Activated CD4-positive, alpha-beta memory T cell treated with anti-CD3 and anti-CD28 coated beads, Interleukin-2, amount 10 ng/mL, durations not matched to agents 7 days and 5 days (primary cell): ENCODE results near the gene TFAP2A. TPM values are rescaled to one million over a fixed set of nuclear protein-coding genes. Genes with fewer than 3 reads are reported as not detected.
A peak's percentile ranks its signal among the peaks of the same experiment; 100 is the strongest.

ENCODE experiments used
- CTCF ChIA-PET: fragments of 350-600 bp; sonication (Branson Sonifier 250); formaldehyde crosslinking; loops from one replicate; lab custom pipeline; 2021; ENCODE audit warnings: antibody characterized with exemption, inconsistent platforms; lab: Charles Lee
- POLR2A ChIA-PET: fragments of 350-600 bp; sonication (Branson Sonifier 250); formaldehyde crosslinking; loops from one replicate; lab custom pipeline; 2021; ENCODE audit warnings: antibody characterized with exemption; lab: Charles Lee
- DNase-seq: peaks from one replicate; pipeline ENCODE4 v3.0.0-alpha.2; 2020
- H3K27ac Mint-ChIP-seq: one replicate; pipeline ENCODE4 v1.8.0; 2021; ENCODE audit warnings: mild to moderate bottlenecking, mixed read lengths
- H3K27me3 Mint-ChIP-seq: one replicate; pipeline ENCODE4 v1.8.0; 2021; ENCODE audit warnings: mixed read lengths
- H3K36me3 Mint-ChIP-seq: one replicate; pipeline ENCODE4 v1.8.0; 2021; ENCODE audit warnings: low read depth, mixed read lengths
- H3K4me1 Mint-ChIP-seq: one replicate; pipeline ENCODE4 v1.8.0; 2021; ENCODE audit warnings: mixed read lengths
- H3K4me3 Mint-ChIP-seq: one replicate; pipeline ENCODE4 v1.8.0; 2021; ENCODE audit warnings: mild to moderate bottlenecking, mixed read lengths
- H3K9me3 Mint-ChIP-seq: one replicate; pipeline ENCODE4 v1.8.0; 2021; ENCODE audit warnings: mixed read lengths
- total RNA-seq, 2 experiments: library from RNA; stranded (reverse); gene quantifications; one replicate each; pipeline ENCODE4 v1.2.3, GENCODE V29; 2021

Gene TFAP2A
- total RNA-seq, 2 experiments from 2014 or later, result 0.20 TPM; not detected in 1

- POLR2A ChIA-PET, result no interaction called here
- CTCF ChIA-PET, result no interaction called here
- no peak for DNase-seq
- Mint-ChIP-seq H3K27me3 (peaks cover 9% of the 10 kb centered on the region), H3K4me3 (no peak overlapping the region), H3K36me3 (no peaks in the 10 kb centered on the region), H3K27ac (no peak overlapping the region), H3K4me1 (no peaks in the 10 kb centered on the region), H3K9me3 (no peaks in the 10 kb centered on the region)
Measured at GRCh38 chr6:10441655-10442009, 26.8 kb upstream of the TFAP2A start.

- no peak for DNase-seq
- CTCF ChIA-PET, result no interaction called here
- Mint-ChIP-seq H3K4me1 (no peaks in the 10 kb centered on the region), H3K27me3 (peaks cover 8% of the 10 kb centered on the region), H3K36me3 (no peaks in the 10 kb centered on the region), H3K27ac (no peak overlapping the region), H3K4me3 (no peak overlapping the region), H3K9me3 (no peaks in the 10 kb centered on the region)
- POLR2A ChIA-PET, result no interaction called here
Measured at GRCh38 chr6:10441004-10441654, 26.3 kb upstream of the TFAP2A start.

DNA sequence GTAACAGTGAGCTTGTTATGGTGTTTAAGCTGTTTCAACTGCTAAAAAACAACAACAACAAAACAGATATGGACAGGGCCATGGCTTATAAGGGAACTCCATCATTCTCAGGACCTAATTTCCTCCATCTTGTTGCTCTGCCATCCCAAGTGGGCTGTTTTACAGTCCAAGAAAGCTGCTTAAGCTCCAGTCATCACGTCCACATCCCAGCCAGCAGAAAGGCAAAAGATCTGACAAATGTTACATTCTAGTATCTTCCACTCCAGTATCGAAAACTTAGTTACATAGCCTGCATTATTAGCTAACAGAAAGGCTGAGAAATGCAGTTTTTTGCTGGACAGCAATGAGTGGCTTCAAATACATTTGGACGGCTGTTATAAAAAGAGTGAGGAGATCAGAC, 23.0 kb upstream of the TFAP2A start:
- H3K4me3 Mint-ChIP-seq, result no peak overlapping the region
- peaks cover 3% of the 10 kb centered on the region for H3K9me3 Mint-ChIP-seq
- peaks cover 12% of the 10 kb centered on the region for H3K27me3 Mint-ChIP-seq
- no peak for DNase-seq
- ChIA-PET CTCF (interaction anchor here (0.9 kb wide), 1 partner anchor 8 kb away, joined by 7 read pairs; no protein-coding TSS in a partner anchor), POLR2A (no interaction called here)
- no peaks in the 10 kb centered on the region for H3K36me3 Mint-ChIP-seq
- no peak overlapping the region for H3K27ac Mint-ChIP-seq
- peaks cover 18% of the 10 kb centered on the region for H3K4me1 Mint-ChIP-seq

DNA sequence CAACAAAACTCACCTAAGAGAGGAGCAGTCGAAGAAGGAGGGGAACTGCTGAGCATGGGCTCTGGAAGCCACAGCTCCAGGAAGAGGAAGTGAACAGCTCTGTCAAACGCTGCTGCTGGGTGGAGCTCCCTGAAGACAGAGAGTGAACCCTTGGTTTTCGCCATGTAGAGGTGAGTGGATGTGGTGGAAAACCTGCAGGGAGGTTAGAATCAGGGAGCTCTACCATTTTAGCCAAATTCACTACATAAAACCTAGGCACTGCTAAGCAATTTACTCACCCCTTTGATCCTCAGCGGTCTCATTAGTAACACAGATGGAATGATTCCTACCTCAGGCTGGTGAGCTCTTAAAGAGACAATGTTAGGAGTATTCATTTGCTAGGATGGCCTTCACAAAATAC, 19.4 kb upstream of the TFAP2A start:
- Mint-ChIP-seq H3K4me3 (no peak overlapping the region), H3K27ac (peak overlapping the region; percentile 34), H3K36me3 (no peaks in the 10 kb centered on the region), H3K9me3 (peaks cover 3% of the 10 kb centered on the region), H3K4me1 (peaks cover 28% of the 10 kb centered on the region), H3K27me3 (peaks cover 9% of the 10 kb centered on the region)
- CTCF ChIA-PET, result interaction anchor here (0.6 to 2.1 kb wide), 7 partner anchors 46 to 1451 kb away, joined by 3 to 10 read pairs (median 3); no protein-coding TSS in a partner anchor
- no peak for DNase-seq
- POLR2A ChIA-PET, result no interaction called here

DNA sequence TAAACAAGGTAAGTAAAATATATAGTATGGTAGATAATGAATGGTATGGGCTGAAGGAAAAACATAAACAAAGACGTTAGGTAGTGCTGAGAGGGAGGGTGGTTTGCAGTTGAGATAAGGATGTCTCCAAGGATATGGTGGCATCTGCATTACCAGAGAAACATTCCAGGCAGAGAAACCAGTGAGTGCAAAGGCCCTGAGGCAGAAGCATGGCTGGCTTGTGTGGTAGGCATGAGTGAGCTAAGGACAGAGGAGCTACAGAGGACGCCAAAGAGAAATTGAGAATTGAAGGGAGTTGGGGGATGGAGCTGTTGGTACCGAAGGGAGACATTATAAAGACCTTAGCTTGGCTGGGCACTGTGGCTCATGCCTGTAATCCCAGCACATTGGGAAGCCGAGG, 18.4 kb upstream of the TFAP2A start:
- no peak overlapping the region for H3K27ac Mint-ChIP-seq
- H3K9me3 Mint-ChIP-seq, result peaks cover 3% of the 10 kb centered on the region
- H3K27me3 Mint-ChIP-seq, result peaks cover 14% of the 10 kb centered on the region
- H3K4me1 Mint-ChIP-seq, result peaks cover 28% of the 10 kb centered on the region
- H3K36me3 Mint-ChIP-seq, result no peaks in the 10 kb centered on the region
- ChIA-PET CTCF (interaction anchor here (1.1 to 2.1 kb wide), 2 partner anchors 178 to 401 kb away, joined by 3 to 10 read pairs; no protein-coding TSS in a partner anchor), POLR2A (no interaction called here)
- no peak overlapping the region for H3K4me3 Mint-ChIP-seq
- DNase-seq, result no peak

DNA sequence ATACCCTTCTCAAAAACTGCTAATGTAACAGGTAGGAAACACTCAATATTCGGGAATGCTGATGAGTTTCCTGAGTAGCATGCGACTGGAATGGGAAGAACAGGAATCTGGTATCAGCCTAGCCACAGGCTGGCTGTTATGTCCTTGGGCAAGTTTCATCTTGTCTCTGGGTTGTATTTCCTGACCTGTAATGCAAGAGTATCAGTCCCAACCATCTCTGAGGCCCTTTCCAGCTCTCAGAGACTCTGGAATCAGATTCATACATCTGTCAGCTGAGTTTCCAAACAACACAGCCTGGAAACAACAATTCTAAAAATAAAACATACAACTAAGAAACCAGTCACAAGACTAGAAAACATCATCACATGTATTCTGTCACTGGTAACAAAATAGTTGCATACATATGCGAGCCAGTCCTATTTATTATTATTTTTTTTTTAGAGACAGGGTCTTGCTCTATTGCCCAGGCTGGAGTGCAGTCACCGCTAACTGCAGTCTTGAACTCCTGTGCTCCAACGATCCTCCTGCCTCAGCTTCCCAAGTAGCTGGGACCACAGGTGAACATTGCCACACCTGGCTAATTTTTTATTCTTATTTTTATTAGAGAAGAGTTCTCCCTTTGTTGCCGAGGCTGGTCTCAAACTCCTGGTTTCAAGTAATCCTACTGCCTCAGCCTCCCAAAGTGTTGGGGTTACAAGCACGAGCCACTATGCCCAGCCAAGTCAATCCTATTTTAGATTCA, 16.7 kb upstream of the TFAP2A start:
- DNase-seq, result no peak
- H3K9me3 Mint-ChIP-seq, result peaks cover 3% of the 10 kb centered on the region
- H3K4me1 Mint-ChIP-seq, result peaks cover 30% of the 10 kb centered on the region
- ChIA-PET CTCF (no interaction called here), POLR2A (no interaction called here)
- H3K27me3 Mint-ChIP-seq, result peaks cover 25% of the 10 kb centered on the region
- no peaks in the 10 kb centered on the region for H3K36me3 Mint-ChIP-seq
- no peak overlapping the region for H3K27ac Mint-ChIP-seq
- no peak overlapping the region for H3K4me3 Mint-ChIP-seq

DNA sequence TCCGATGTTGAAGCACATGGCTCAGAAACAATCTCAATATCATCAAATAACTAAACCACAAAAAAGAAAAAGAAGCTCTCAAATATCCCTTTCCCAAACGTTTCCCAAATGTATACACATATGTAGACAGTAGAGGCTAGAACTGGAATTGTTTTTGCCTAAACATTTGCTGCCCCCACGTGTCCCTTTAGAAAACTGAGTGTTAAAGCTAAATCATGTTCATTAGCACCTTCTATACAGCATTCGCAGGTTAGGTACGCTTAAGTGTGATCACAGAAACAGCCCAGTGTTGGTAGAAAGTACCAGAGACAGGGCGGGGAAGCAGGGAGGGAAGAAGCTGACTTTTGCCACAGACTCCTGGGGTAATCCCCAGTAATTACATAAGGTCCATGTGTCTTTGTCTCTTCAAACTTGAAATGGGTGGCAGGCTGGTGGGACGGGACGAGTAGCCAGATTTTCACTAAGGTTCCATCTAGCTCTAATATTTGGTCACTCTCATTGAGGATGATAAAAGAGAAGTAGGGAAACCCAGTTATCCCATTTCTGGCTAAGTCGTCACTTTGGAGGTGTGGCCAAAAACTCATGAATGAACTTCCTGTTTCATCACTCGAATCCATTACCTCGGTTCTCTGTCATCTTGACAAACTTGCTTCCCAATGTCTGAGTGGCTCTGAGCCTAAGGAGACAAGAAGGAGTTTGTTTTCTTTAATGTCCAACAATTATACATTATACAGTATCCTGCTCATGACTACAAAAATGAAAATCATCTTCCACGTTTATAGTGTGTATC, 15.0 kb upstream of the TFAP2A start:
- DNase-seq, result no peak
- peaks cover 39% of the 10 kb centered on the region for H3K27me3 Mint-ChIP-seq
- ChIA-PET CTCF (interaction anchor here (1.2 to 1.8 kb wide), 9 partner anchors 9 to 1447 kb away, joined by 3 to 14 read pairs (median 3); no protein-coding TSS in a partner anchor), POLR2A (interaction anchor here (1.3 kb wide), 1 partner anchor 19 kb away, joined by 4 read pairs; no protein-coding TSS in a partner anchor)
- H3K4me3 Mint-ChIP-seq, result no peak overlapping the region
- H3K36me3 Mint-ChIP-seq, result peaks cover 6% of the 10 kb centered on the region
- no peak overlapping the region for H3K27ac Mint-ChIP-seq
- H3K9me3 Mint-ChIP-seq, result peaks cover 3% of the 10 kb centered on the region
- H3K4me1 Mint-ChIP-seq, result peaks cover 34% of the 10 kb centered on the region

DNA sequence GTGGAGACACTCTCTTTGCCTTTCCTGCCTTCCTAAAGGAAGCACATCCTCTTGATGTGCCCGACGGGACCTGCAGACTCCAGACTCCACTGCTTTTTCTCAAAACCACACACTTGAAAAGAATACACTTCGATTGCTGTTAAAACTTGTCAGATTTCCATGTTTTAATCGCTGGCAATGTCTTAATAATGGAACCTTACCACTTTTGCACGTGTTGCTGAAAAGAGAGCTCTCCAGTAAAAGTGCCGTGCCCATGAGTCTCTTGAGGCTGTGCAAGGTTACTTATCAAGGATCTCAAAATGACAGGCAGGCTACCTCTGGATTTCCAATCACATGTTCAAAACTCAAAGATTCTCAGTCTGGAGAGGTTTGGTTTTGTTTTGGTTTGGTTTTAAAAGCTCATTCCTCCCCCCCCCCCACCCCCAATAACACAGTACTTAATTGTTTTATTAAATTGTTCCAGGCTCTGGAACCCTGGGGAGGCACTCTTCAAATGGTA, 12.0 kb upstream of the TFAP2A start:
- no peak overlapping the region for H3K27ac Mint-ChIP-seq
- H3K4me3 Mint-ChIP-seq, result peak overlapping the region; percentile 48
- no peak for DNase-seq
- POLR2A ChIA-PET, result no interaction called here
- no peaks in the 10 kb centered on the region for H3K9me3 Mint-ChIP-seq
- peaks cover 19% of the 10 kb centered on the region for H3K4me1 Mint-ChIP-seq
- H3K36me3 Mint-ChIP-seq, result peaks cover 7% of the 10 kb centered on the region
- peaks cover 64% of the 10 kb centered on the region for H3K27me3 Mint-ChIP-seq
- CTCF ChIA-PET, result no interaction called here

GRCh38 chr6:10425975-10426780, 11.3 kb upstream of the TFAP2A start:
- CTCF ChIA-PET, result no interaction called here
- peaks cover 70% of the 10 kb centered on the region for H3K27me3 Mint-ChIP-seq
- H3K27ac Mint-ChIP-seq, result no peak overlapping the region
- H3K4me3 Mint-ChIP-seq, result peak overlapping the region; percentile 48
- no peaks in the 10 kb centered on the region for H3K9me3 Mint-ChIP-seq
- POLR2A ChIA-PET, result no interaction called here
- DNase-seq, result no peak
- H3K36me3 Mint-ChIP-seq, result peaks cover 10% of the 10 kb centered on the region
- peaks cover 19% of the 10 kb centered on the region for H3K4me1 Mint-ChIP-seq

- Mint-ChIP-seq H3K27ac (no peak overlapping the region), H3K9me3 (no peaks in the 10 kb centered on the region), H3K4me1 (peaks cover 17% of the 10 kb centered on the region), H3K36me3 (peaks cover 10% of the 10 kb centered on the region), H3K4me3 (no peak overlapping the region), H3K27me3 (peaks cover 78% of the 10 kb centered on the region)
- DNase-seq, result no peak
- CTCF ChIA-PET, result interaction anchor here (1.4 kb wide), 1 partner anchor 10 kb away, joined by 5 read pairs; the partner anchor contains the start of gene TFAP2A
- POLR2A ChIA-PET, result no interaction called here
Measured at GRCh38 chr6:10425176-10425974, 10.5 kb upstream of the TFAP2A start.

- no peak for DNase-seq
- Mint-ChIP-seq H3K4me3 (no peak overlapping the region), H3K27ac (no peak overlapping the region), H3K27me3 (peaks cover 87% of the 10 kb centered on the region), H3K4me1 (peaks cover 12% of the 10 kb centered on the region), H3K9me3 (no peaks in the 10 kb centered on the region), H3K36me3 (peaks cover 15% of the 10 kb centered on the region)
- ChIA-PET CTCF (interaction anchor here (0.7 to 1.4 kb wide), 2 partner anchors 9 to 11 kb away, joined by 3 to 5 read pairs; partner anchors contain the start of gene TFAP2A), POLR2A (no interaction called here)
Measured at GRCh38 chr6:10424040-10424439, 9.2 kb upstream of the TFAP2A start.

- H3K36me3 Mint-ChIP-seq, result peaks cover 18% of the 10 kb centered on the region
- peaks cover 12% of the 10 kb centered on the region for H3K4me1 Mint-ChIP-seq
- no peaks in the 10 kb centered on the region for H3K9me3 Mint-ChIP-seq
- H3K4me3 Mint-ChIP-seq, result no peak overlapping the region
- no peak for DNase-seq
- ChIA-PET POLR2A (no interaction called here), CTCF (no interaction called here)
- H3K27ac Mint-ChIP-seq, result no peak overlapping the region
- peaks cover 90% of the 10 kb centered on the region for H3K27me3 Mint-ChIP-seq
Measured at GRCh38 chr6:10422737-10423034, 7.8 kb upstream of the TFAP2A start.
